Gastrocnemius medialis (tissue), 4 donors: Measurements from ENCODE around the gene AHI1.

Source experiments
- POLR2A ChIP-seq, 2 donors: fragments of 450-650 bp; IDR thresholded peaks; one replicate each; pipeline ENCODE4 v1.6.1; 2017; ENCODE audit warnings: antibody characterized with exemption in 2 of 2, mild to moderate bottlenecking in 2 of 2, moderate library complexity in 2 of 2
- TF ChIP-seq, protein P1 (sequence below), 5 experiments: fragments of 450-650 bp in 3 of 5; fragments of 200-600 bp in 2 of 5; sonication (generic) in 2 of 5; IDR thresholded peaks in 4 of 5; conservative IDR thresholded peaks in 1 of 5; 1 replicate in 4 of 5; 2 replicates in 1 of 5; pipeline ENCODE4 v1.5.1; 2016 to 2019; ENCODE audit warnings: antibody characterized with exemption in 5 of 5, mild to moderate bottlenecking in 3 of 5, moderate library complexity in 3 of 5

- TF ChIP-seq, protein P1, sequence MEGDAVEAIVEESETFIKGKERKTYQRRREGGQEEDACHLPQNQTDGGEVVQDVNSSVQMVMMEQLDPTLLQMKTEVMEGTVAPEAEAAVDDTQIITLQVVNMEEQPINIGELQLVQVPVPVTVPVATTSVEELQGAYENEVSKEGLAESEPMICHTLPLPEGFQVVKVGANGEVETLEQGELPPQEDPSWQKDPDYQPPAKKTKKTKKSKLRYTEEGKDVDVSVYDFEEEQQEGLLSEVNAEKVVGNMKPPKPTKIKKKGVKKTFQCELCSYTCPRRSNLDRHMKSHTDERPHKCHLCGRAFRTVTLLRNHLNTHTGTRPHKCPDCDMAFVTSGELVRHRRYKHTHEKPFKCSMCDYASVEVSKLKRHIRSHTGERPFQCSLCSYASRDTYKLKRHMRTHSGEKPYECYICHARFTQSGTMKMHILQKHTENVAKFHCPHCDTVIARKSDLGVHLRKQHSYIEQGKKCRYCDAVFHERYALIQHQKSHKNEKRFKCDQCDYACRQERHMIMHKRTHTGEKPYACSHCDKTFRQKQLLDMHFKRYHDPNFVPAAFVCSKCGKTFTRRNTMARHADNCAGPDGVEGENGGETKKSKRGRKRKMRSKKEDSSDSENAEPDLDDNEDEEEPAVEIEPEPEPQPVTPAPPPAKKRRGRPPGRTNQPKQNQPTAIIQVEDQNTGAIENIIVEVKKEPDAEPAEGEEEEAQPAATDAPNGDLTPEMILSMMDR (IDR thresholded peaks at IDR 0.05 in 4 of 5, conservative IDR thresholded peaks at IDR 0.05 in 1 of 5), result no peak
- TF ChIP-seq POLR2A (IDR thresholded peaks at IDR 0.05), result no peak
Measured at GRCh38 chr6:135534773-135535380, 37.3 kb upstream of the AHI1 start.
